Left lung (tissue), 10 donors: ENCODE results near the gene RNASE11. TPM values are rescaled to one million over a fixed set of nuclear protein-coding genes. Genes with fewer than 3 reads are reported as not detected.

ENCODE experiments used
- ATAC-seq: fragments of 200-7000 bp; cut with Tn5 transposase; one replicate; pipeline ENCODE4 v1.9.1; 2020; ENCODE audit warnings: moderate library complexity
- DNase-seq, 4 donors: peaks; one replicate each; pipeline ENCODE4 v3.0.0-alpha.2; 2013 to 2020
- H3K27ac ChIP-seq, 2 donors: fragments of 200-600 bp; sonication (generic) in 1 of 2; one replicate each; pipeline versions ENCODE4 v1.5.0 to v1.8.0; 2020 to 2021
- H3K27me3 ChIP-seq, 2 donors: fragments of 200-600 bp; sonication (generic) in 1 of 2; one replicate each; pipeline versions ENCODE4 v1.5.0 to v1.8.0; 2020 to 2021
- H3K36me3 ChIP-seq, 2 donors: fragments of 200-600 bp; sonication (generic) in 1 of 2; one replicate each; pipeline versions ENCODE4 v1.5.0 to v1.8.0; 2020 to 2021
- H3K4me1 ChIP-seq, 2 donors: fragments of 200-600 bp; one replicate each; pipeline ENCODE4 v1.8.0; 2021
- H3K4me3 ChIP-seq, 2 donors: fragments of 200-600 bp; sonication (generic) in 1 of 2; one replicate each; pipeline versions ENCODE4 v1.5.0 to v1.8.0; 2020 to 2021; ENCODE audit warnings: mild to moderate bottlenecking in 1 of 2
- H3K9me3 ChIP-seq, 2 donors: fragments of 200-600 bp; sonication (generic) in 1 of 2; one replicate each; pipeline versions ENCODE4 v1.5.0 to v1.8.0; 2020 to 2021
- CTCF ChIP-seq, 2 donors: fragments of 200-600 bp; sonication (generic) in 1 of 2; IDR thresholded peaks; one replicate each; pipeline versions ENCODE4 v1.5.0 to v1.8.0; 2021; ENCODE audit warnings: antibody characterized with exemption in 2 of 2
- intact Hi-C, 2 donors: fragments of 100-400 bp; cut with DNase I; formaldehyde crosslinking; loops; one replicate each; pipeline versions ENCODE4 v1.11.2 to v1.14.2; 2022
- polyA plus RNA-seq, 6 donors: library from polyadenylated mRNA; unstranded; fragments of 120-200 nt; gene quantifications; one replicate each; pipeline ENCODE4 v1.2.1, GENCODE V29; 2013; ENCODE audit not compliant: insufficient read length in 6 of 6
- total RNA-seq, 2 donors: library from RNA; stranded (reverse); fragmentation: NEBNext Ultra II Directional; extraction: Animal tissue kit (Norgen Biotek cat#: 25700); gene quantifications; one replicate each; pipeline ENCODE4 v1.2.1, GENCODE V29; 2021
- donor health status: DM: no; HTN: yes; CAD: no.
- donor health status: DM: no; HTN: no; CAD: no.

The RNASE11 gene
- total and polyA plus RNA-seq, 8 donors: not detected

- intact Hi-C loops: no loop called here
- no peak for DNase-seq
- Histone ChIP-seq H3K27me3 (no peaks in the 10 kb centered on the region), H3K4me3 (no peak overlapping the region), H3K36me3 (no peaks in the 10 kb centered on the region), H3K9me3 (no peaks in the 10 kb centered on the region), H3K4me1 (peaks cover 0 to 8% of the 10 kb centered on the region in 2 donors), H3K27ac (no peak overlapping the region)
- no peak for ATAC-seq
- TF ChIP-seq CTCF (IDR thresholded peaks at IDR 0.05): no peak
Observed at GRCh38 chr14:20559461-20559904, 28.3 kb downstream of the RNASE11 start.

GRCh38 chr14:20557212-20557542, 30.6 kb downstream of the RNASE11 start:
- Histone ChIP-seq H3K4me1 (peaks cover 0 to 8% of the 10 kb centered on the region in 2 donors), H3K27me3 (no peaks in the 10 kb centered on the region), H3K4me3 (no peak overlapping the region), H3K36me3 (no peaks in the 10 kb centered on the region), H3K27ac (no peak overlapping the region), H3K9me3 (no peaks in the 10 kb centered on the region)
- no peak for DNase-seq
- no peak for TF ChIP-seq CTCF (IDR thresholded peaks at IDR 0.05)
- intact Hi-C loops: no loop called here
- ATAC-seq: no peak

- H3K4me1 ChIP-seq: peaks cover 0 to 8% of the 10 kb centered on the region in 2 donors
- H3K27me3 ChIP-seq: no peaks in the 10 kb centered on the region
- no peak for DNase-seq
- H3K4me3 ChIP-seq: no peak overlapping the region
- ATAC-seq: no peak
- intact Hi-C loops: no loop called here
- no peaks in the 10 kb centered on the region for H3K36me3 ChIP-seq
- H3K27ac ChIP-seq: no peak overlapping the region
- no peak for TF ChIP-seq CTCF (IDR thresholded peaks at IDR 0.05)
- H3K9me3 ChIP-seq: no peaks in the 10 kb centered on the region
Observed at GRCh38 chr14:20556500-20557211, 31.1 kb downstream of the RNASE11 start.

GRCh38 chr14:20555845-20556244, 32.0 kb downstream of the RNASE11 start:
- no peak for ATAC-seq
- intact Hi-C loops: no loop called here
- H3K27ac ChIP-seq: no peak overlapping the region

GRCh38 chr14:20553024-20553423, 34.8 kb downstream of the RNASE11 start:
- Histone ChIP-seq H3K9me3 (no peaks in the 10 kb centered on the region), H3K4me1 (peaks cover 0 to 8% of the 10 kb centered on the region in 2 donors), H3K36me3 (no peaks in the 10 kb centered on the region), H3K27me3 (no peaks in the 10 kb centered on the region), H3K27ac (no peak overlapping the region), H3K4me3 (no peak overlapping the region)
- no peak for DNase-seq
- ATAC-seq: no peak
- intact Hi-C loops: no loop called here
- no peak for TF ChIP-seq CTCF (IDR thresholded peaks at IDR 0.05)

More at GRCh38 chr14:20555845-20556244, 32.0 kb downstream of the RNASE11 start:
- peaks cover 0 to 8% of the 10 kb centered on the region in 2 donors for H3K4me1 ChIP-seq
- no peak for TF ChIP-seq CTCF (IDR thresholded peaks at IDR 0.05)
- H3K9me3 ChIP-seq: no peaks in the 10 kb centered on the region
- no peak for DNase-seq
- H3K4me3 ChIP-seq: no peak overlapping the region
- H3K27me3 ChIP-seq: no peaks in the 10 kb centered on the region
- H3K36me3 ChIP-seq: no peaks in the 10 kb centered on the region
